DND-41 (cell line): Measurements from ENCODE around the gene C18orf63.

Experiments used
- EZH2 ChIP-seq: IDR thresholded peaks from 3 replicates; pipeline ENCODE4 v1.6.1; 2012; ENCODE audit warnings: borderline replicate concordance, low read depth, mild to moderate bottlenecking, moderate library complexity, low read length, inconsistent platforms; ENCODE audit not compliant: severe bottlenecking
- TF ChIP-seq, protein P1 (sequence below): IDR thresholded peaks from 2 replicates; pipeline ENCODE4 v1.5.1; 2012; ENCODE audit warnings: borderline replicate concordance, low read length, moderate library complexity, mild to moderate bottlenecking; ENCODE audit not compliant: poor library complexity, severe bottlenecking; ENCODE audit errors: extremely low read depth

DNA sequence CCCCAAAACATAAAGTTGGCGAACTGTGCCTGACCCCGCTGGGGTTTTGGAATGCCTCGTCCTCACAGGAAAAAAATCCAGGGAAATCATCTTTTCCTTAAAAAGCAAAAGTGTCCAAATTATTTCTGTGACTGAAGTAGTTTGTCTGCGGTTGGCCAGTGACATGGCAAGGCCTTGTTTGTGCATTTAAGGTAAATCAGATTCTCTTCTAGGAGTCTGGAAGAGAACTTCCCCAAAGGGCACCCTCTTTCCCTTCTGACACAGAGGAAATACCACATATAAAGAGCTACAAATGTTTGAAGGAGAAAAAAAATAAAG is 23.1 kb upstream of the C18orf63 start:
- TF ChIP-seq, protein P1, sequence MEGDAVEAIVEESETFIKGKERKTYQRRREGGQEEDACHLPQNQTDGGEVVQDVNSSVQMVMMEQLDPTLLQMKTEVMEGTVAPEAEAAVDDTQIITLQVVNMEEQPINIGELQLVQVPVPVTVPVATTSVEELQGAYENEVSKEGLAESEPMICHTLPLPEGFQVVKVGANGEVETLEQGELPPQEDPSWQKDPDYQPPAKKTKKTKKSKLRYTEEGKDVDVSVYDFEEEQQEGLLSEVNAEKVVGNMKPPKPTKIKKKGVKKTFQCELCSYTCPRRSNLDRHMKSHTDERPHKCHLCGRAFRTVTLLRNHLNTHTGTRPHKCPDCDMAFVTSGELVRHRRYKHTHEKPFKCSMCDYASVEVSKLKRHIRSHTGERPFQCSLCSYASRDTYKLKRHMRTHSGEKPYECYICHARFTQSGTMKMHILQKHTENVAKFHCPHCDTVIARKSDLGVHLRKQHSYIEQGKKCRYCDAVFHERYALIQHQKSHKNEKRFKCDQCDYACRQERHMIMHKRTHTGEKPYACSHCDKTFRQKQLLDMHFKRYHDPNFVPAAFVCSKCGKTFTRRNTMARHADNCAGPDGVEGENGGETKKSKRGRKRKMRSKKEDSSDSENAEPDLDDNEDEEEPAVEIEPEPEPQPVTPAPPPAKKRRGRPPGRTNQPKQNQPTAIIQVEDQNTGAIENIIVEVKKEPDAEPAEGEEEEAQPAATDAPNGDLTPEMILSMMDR, result no peak
- TF ChIP-seq EZH2, result no peak
